ENCODE results near the gene GPATCH2L. TPM values are rescaled to one million over a fixed set of nuclear protein-coding genes. Genes with fewer than 3 reads are reported as not detected.

Gene GPATCH2L
- total and polyA plus RNA-seq, 8 donors: 2.2 to 96.5 (median 22.9) TPM

DNA sequence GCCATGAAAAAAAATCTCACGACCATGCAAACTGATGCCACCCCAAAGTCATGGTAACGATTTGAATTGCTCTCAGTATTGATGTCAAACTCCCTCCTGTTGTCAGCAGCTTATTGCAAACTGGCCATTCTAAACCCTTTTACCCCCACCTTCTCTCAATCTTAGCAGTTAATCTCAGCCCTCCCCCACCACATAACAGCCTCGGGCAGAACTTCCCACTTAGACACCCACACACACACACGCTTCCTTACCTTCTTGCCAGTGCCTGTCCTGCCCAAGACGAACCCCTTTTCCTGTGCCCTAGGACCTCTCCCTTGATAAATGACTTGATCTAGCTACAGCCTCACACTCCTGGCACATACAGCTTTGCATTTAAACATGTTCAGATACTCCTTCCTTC lies 56.6 kb downstream of the GPATCH2L start:
- peaks cover 0 to 19% (median 12%) of the 10 kb centered on the region in 4 donors for H3K36me3 ChIP-seq
- DNase-seq: no peak
- WGBS, 5 donors: 48 to 58% (median 51%) methylated on average over 5 of the region's 5 CpGs
- intact Hi-C loops (cut with DNase I; ENCODE audit: low total_unique reads): no loop called here
- peaks cover 0 to 1% (median 0%) of the 10 kb centered on the region in 4 donors for H3K4me1 ChIP-seq
- TF ChIP-seq, protein P1, sequence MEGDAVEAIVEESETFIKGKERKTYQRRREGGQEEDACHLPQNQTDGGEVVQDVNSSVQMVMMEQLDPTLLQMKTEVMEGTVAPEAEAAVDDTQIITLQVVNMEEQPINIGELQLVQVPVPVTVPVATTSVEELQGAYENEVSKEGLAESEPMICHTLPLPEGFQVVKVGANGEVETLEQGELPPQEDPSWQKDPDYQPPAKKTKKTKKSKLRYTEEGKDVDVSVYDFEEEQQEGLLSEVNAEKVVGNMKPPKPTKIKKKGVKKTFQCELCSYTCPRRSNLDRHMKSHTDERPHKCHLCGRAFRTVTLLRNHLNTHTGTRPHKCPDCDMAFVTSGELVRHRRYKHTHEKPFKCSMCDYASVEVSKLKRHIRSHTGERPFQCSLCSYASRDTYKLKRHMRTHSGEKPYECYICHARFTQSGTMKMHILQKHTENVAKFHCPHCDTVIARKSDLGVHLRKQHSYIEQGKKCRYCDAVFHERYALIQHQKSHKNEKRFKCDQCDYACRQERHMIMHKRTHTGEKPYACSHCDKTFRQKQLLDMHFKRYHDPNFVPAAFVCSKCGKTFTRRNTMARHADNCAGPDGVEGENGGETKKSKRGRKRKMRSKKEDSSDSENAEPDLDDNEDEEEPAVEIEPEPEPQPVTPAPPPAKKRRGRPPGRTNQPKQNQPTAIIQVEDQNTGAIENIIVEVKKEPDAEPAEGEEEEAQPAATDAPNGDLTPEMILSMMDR (IDR thresholded peaks at IDR 0.05): no peak
- TF ChIP-seq EP300 (IDR thresholded peaks at IDR 0.05) (no peak), POLR2A (IDR thresholded peaks at IDR 0.05) (no peak), POLR2AphosphoS5 (IDR thresholded peaks at IDR 0.05) (no peak)
- no peaks in the 10 kb centered on the region for H3K27me3 ChIP-seq
- peaks cover 0 to under 1% (median 0%) of the 10 kb centered on the region in 4 donors for H3K9me3 ChIP-seq
- no peak overlapping the region for H3K4me3 ChIP-seq
- H3K27ac ChIP-seq: no peak overlapping the region

DNA sequence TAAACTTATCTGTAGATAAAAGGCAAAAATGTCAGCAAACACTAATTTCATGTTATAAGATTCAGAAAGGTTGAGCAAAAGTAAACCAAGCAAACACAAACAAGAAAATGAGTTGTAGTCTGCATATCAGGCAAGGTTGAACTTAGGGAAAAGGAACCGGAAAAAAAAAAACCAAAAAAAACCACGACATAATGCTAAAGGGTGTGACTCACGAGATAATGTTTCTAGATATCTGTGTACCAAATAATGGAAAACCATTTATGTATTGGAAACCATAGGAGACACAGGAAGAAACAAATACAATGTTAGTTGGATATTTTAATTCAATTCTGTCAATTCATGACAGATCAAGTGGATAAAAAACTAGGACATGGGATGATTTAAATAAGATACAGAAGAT lies 60.5 kb downstream of the GPATCH2L start:
- no peaks in the 10 kb centered on the region for H3K4me1 ChIP-seq
- peaks cover 0 to 7% (median 0%) of the 10 kb centered on the region in 4 donors for H3K9me3 ChIP-seq
- no peak overlapping the region for H3K27ac ChIP-seq
- H3K27me3 ChIP-seq: no peaks in the 10 kb centered on the region
- TF ChIP-seq, protein P1 (IDR thresholded peaks at IDR 0.05): no peak
- TF ChIP-seq POLR2AphosphoS5 (IDR thresholded peaks at IDR 0.05): no peak
- no peak for TF ChIP-seq EP300 (IDR thresholded peaks at IDR 0.05)
- no peak for TF ChIP-seq POLR2A (IDR thresholded peaks at IDR 0.05)
- intact Hi-C loops (cut with DNase I; ENCODE audit: low total_unique reads): no loop called here
- H3K36me3 ChIP-seq: no peaks in the 10 kb centered on the region
- no peak overlapping the region for H3K4me3 ChIP-seq
- WGBS, 5 donors: 37 to 67% (median 50%) methylated on average over 3 of the region's 3 CpGs
- no peak for DNase-seq

DNA sequence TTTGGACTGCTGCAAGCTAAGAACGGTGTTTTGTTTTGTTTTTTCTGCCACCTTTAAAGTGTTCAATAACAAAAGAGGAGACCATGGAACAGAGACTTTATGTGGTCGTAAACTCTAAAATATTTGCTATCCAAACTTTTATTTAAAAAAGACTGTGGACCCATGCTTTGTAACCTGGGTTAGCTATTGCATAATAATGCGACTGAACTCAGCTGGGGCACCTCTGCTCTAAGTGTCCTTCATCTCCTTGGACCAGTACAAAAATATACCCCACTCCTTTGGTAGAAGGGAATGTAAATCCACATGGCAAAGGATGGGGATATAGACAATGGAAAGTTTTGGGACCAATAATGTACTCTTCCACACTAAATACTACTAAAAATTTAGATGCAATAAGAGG lies 65.5 kb downstream of the GPATCH2L start:
- intact Hi-C loops (cut with DNase I; ENCODE audit: low total_unique reads): no loop called here
- WGBS, 5 donors: 85 to 96% (median 90%) methylated on average over 3 of the region's 3 CpGs
- H3K4me3 ChIP-seq: no peak overlapping the region

DNA sequence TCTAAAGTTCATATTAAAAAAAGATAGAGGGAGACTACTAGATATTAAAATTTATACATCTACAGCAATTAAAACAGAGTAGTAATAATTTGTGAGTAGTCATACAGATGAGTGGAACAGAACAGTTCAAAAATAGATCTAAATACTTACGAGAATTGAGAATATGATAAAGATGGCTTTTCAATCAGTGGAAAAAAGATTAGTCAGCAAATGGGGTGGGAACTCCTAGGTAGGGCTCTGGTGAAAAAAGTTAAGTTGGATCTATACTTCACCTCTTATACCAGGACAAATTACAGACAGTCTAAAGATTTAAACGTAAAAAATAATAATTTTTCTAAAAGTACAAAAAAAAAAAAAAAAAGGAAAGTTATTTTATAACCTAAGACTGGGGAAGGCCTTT lies 66.9 kb downstream of the GPATCH2L start:
- Histone ChIP-seq H3K4me1 (no peaks in the 10 kb centered on the region), H3K36me3 (no peaks in the 10 kb centered on the region), H3K27ac (no peak overlapping the region), H3K4me3 (no peak overlapping the region), H3K27me3 (no peaks in the 10 kb centered on the region), H3K9me3 (peaks cover 0 to 3% (median 0%) of the 10 kb centered on the region in 4 donors)
- intact Hi-C loops (cut with DNase I; ENCODE audit: low total_unique reads): no loop called here
- 88 to 92% (median 91%) methylated on average over 2 of the region's 2 CpGs for WGBS, 5 donors
- TF ChIP-seq, protein P1 (IDR thresholded peaks at IDR 0.05): no peak
- TF ChIP-seq EP300 (IDR thresholded peaks at IDR 0.05) (no peak), POLR2AphosphoS5 (IDR thresholded peaks at IDR 0.05) (no peak), POLR2A (IDR thresholded peaks at IDR 0.05) (no peak)
- no peak for DNase-seq

More for the DNA sequence above, 65.5 kb downstream of the GPATCH2L start:
- DNase-seq: no peak
- H3K27ac ChIP-seq: no peak overlapping the region
- no peaks in the 10 kb centered on the region for H3K27me3 ChIP-seq
- H3K9me3 ChIP-seq: peaks cover 0 to 7% (median 0%) of the 10 kb centered on the region in 4 donors
- TF ChIP-seq POLR2A (IDR thresholded peaks at IDR 0.05) (no peak), POLR2AphosphoS5 (IDR thresholded peaks at IDR 0.05) (no peak), EP300 (IDR thresholded peaks at IDR 0.05) (no peak)
- TF ChIP-seq, protein P1 (IDR thresholded peaks at IDR 0.05): no peak
- no peaks in the 10 kb centered on the region for H3K4me1 ChIP-seq
- no peaks in the 10 kb centered on the region for H3K36me3 ChIP-seq

Data from stomach (tissue), 9 donors.